ENCODE data around the gene NACC2. TPM values are rescaled to one million over a fixed set of nuclear protein-coding genes. Genes with fewer than 3 reads are reported as not detected.
"Not testable (repeated sequence)": the region's sequence is repeated elsewhere in the genome, so short reads cannot be mapped to it uniquely, and the experiment has no call there.

NACC2 gene
- total RNA-seq, 4 donors from 2014 or later, result 18.4 to 33.6 (median 22.4) TPM

DNA sequence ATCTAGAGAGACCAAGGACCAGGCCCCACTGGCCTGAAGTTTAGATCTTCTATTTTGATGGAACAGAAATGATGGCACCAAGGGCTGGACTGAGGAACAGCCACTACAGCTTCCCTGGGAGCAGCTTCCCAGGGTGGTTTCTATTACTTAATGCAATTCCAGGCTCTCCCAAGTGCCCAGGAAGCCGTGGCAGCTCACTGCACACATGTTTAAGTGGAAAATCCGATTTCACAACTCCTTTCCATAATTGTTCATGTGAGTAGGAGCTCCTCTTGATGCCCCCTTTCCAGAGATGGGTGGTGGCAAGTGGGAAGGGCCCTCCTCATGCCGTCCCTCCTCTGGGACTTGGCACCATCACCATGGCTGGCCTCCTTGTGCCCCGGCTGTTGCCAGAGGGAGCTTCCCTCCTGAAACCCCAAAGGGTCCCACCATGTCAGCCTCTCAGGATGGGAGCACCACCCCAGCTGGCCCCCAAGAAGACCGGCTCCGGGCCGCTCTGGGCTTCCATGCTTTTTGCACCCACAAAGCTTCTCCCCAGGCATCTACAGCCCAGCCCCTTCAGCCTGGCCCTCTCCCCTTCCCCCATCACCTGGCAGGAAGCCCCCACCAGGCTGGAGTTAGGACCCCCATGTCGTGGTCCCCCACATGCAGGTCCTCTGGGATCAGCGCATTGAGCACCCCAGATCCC lies 124.8 kb downstream of the NACC2 start:
- no peak for DNase-seq
- Histone ChIP-seq H3K9me3 (no peaks in the 10 kb centered on the region), H3K4me3 (replicated peaks in 1 of 3) (no peak overlapping the region), H3K27me3 (no peaks in the 10 kb centered on the region), H3K27ac (no peak overlapping the region), H3K36me3 (no peaks in the 10 kb centered on the region), H3K4me1 (peaks cover 0 to 4% of the 10 kb centered on the region in 2 donors)
- 79 to 89% methylated on average over 8 to 9 of the region's 9 CpGs for WGBS, 2 donors
- TF ChIP-seq, protein P1, sequence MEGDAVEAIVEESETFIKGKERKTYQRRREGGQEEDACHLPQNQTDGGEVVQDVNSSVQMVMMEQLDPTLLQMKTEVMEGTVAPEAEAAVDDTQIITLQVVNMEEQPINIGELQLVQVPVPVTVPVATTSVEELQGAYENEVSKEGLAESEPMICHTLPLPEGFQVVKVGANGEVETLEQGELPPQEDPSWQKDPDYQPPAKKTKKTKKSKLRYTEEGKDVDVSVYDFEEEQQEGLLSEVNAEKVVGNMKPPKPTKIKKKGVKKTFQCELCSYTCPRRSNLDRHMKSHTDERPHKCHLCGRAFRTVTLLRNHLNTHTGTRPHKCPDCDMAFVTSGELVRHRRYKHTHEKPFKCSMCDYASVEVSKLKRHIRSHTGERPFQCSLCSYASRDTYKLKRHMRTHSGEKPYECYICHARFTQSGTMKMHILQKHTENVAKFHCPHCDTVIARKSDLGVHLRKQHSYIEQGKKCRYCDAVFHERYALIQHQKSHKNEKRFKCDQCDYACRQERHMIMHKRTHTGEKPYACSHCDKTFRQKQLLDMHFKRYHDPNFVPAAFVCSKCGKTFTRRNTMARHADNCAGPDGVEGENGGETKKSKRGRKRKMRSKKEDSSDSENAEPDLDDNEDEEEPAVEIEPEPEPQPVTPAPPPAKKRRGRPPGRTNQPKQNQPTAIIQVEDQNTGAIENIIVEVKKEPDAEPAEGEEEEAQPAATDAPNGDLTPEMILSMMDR (IDR thresholded peaks at IDR 0.05), result no peak
- no peak for TF ChIP-seq POLR2A (IDR thresholded peaks at IDR 0.05)
- intact Hi-C loops (cut with DNase I), result no loop called here

- Histone ChIP-seq H3K27ac (no peak overlapping the region), H3K9me3 (no peaks in the 10 kb centered on the region), H3K36me3 (no peaks in the 10 kb centered on the region), H3K27me3 (no peaks in the 10 kb centered on the region), H3K4me3 (replicated peaks in 1 of 3) (no peak overlapping the region), H3K4me1 (peaks cover 0 to 4% of the 10 kb centered on the region in 2 donors)
- no peak for DNase-seq
- WGBS, 2 donors, result 62 to 65% methylated on average over 12 of the region's 12 CpGs
- TF ChIP-seq, protein P1 (IDR thresholded peaks at IDR 0.05), result no peak
- TF ChIP-seq POLR2A (IDR thresholded peaks at IDR 0.05), result no peak
- intact Hi-C loops (cut with DNase I), result loop anchor here (10.0 kb wide), 1 partner anchor 276 kb away; the partner anchor contains the start of gene QSOX2
Observed at GRCh38 chr9:135969064-135969683, 125.9 kb downstream of the NACC2 start.

- Histone ChIP-seq H3K9me3 (no peaks in the 10 kb centered on the region), H3K27ac (no peak overlapping the region), H3K4me1 (peaks cover 0 to 4% of the 10 kb centered on the region in 2 donors), H3K27me3 (no peaks in the 10 kb centered on the region), H3K36me3 (no peaks in the 10 kb centered on the region), H3K4me3 (replicated peaks in 1 of 3) (no peak overlapping the region)
- intact Hi-C loops (cut with DNase I), result loop anchor here (10.0 kb wide), 1 partner anchor 276 kb away; the partner anchor contains the start of gene QSOX2
- no peak for DNase-seq
- 49 to 54% methylated on average over 7 of the region's 7 CpGs for WGBS, 2 donors
- no peak for TF ChIP-seq POLR2A (IDR thresholded peaks at IDR 0.05)
Observed at GRCh38 chr9:135968601-135969000, 126.5 kb downstream of the NACC2 start.

- no peaks in the 10 kb centered on the region for H3K27me3 ChIP-seq
- peaks cover 0 to 4% of the 10 kb centered on the region in 2 donors for H3K4me1 ChIP-seq
- intact Hi-C loops (cut with DNase I), result loop anchor here (10.0 kb wide), 1 partner anchor 277 kb away; the partner anchor contains the start of gene QSOX2
- TF ChIP-seq, protein P1 (IDR thresholded peaks at IDR 0.05), result no peak
- no peak for TF ChIP-seq POLR2A (IDR thresholded peaks at IDR 0.05)
- no peak for DNase-seq
- no peaks in the 10 kb centered on the region for H3K9me3 ChIP-seq
- H3K36me3 ChIP-seq, result no peaks in the 10 kb centered on the region
- no peak overlapping the region for H3K4me3 ChIP-seq (replicated peaks in 1 of 3)
- WGBS, 2 donors, result 38 to 41% methylated on average over 4 to 5 of the region's 5 CpGs
- no peak overlapping the region for H3K27ac ChIP-seq
Observed at GRCh38 chr9:135968083-135968476, 127.0 kb downstream of the NACC2 start.

GRCh38 chr9:135966916-135967260 lies 128.2 kb downstream of the NACC2 start:
- not testable (repeated sequence) for H3K27me3 ChIP-seq; H3K36me3 ChIP-seq; H3K27ac ChIP-seq; DNase-seq; H3K4me3 ChIP-seq (replicated peaks in 1 of 3); H3K9me3 ChIP-seq; H3K4me1 ChIP-seq
- intact Hi-C loops (cut with DNase I), result loop anchor here (2.0 to 10.0 kb wide), 2 partner anchors 156 to 278 kb away; partner anchors contain the start of gene QSOX2
- WGBS, 2 donors, result 100% methylated on average over 1 of the region's 16 CpGs
